ENCODE data around the gene EIF1AD. TPM values are rescaled to one million over a fixed set of nuclear protein-coding genes. Genes with fewer than 3 reads are reported as not detected.

Gene EIF1AD
- total and polyA plus RNA-seq, 2 of the 8 experiments (the other 6 are each of a cell fraction or from before 2014, with no cell fraction given), result 32.6 to 39.9 TPM

DNA sequence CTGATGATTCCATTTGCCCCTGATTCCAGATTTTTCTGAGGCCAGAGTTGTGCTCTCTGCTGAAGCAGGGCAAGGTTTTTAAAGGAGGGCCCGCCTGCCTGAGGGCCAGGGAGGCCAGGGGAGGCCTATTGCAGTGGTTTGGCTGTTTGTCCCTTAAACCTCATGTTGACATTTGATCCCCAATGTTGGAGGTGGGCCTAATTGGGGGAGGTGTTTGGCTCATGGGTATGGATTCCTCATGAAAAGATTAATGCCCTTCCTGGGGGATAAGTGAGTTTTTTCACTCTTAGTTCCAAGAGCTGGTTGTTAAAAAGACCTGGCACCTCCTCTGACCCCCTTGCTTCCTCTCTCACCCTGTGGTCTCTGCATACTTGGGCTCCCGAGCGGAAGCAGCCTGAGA, 37.8 kb upstream of the EIF1AD start:
- Histone ChIP-seq H3K4me1 (replicated peaks in 1 of 4; ENCODE audit: control insufficient read depth in 3 of 4, insufficient read depth in 4 of 4, low read length in 3 of 4) (peaks cover 0 to 1% (median under 1%) of the 10 kb centered on the region in 4 experiments; a peak in 2 of 7 replicates), H4K91ac (replicated peaks; ENCODE audit: insufficient read length, low read length) (no peak overlapping the region), H2BK15ac (ENCODE audit: low read length) (no peak overlapping the region), H3K14ac (ENCODE audit: insufficient read length) (no peak overlapping the region), H3K36me3 (ENCODE audit: control insufficient read depth in 2 of 4, insufficient read depth in 4 of 4, low read length in 3 of 4) (peaks cover 0 to 17% (median 8%) of the 10 kb centered on the region in 4 experiments; a peak in 5 of 8 replicates), H4K8ac (ENCODE audit: extremely low read depth, insufficient read depth, low read length) (no peak overlapping the region), H3K9ac (replicated peaks in 1 of 4; ENCODE audit: extremely low read depth in 1 of 4, low read depth in 3 of 4, low read length in 3 of 4) (no peak overlapping the region), H3K27ac (ENCODE audit: low read depth, low read length) (no peak overlapping the region), H2AFZ (ENCODE audit: low read length) (no peak overlapping the region), H3K4me2 (ENCODE audit: insufficient read depth in 1 of 2, low read depth in 2 of 2, low read length in 2 of 2) (no peak overlapping the region), H3K18ac (ENCODE audit: extremely low read depth, low read length) (no peak overlapping the region), H3K4ac (replicated peaks; ENCODE audit: insufficient read length, low read depth, low read length) (no peak overlapping the region), H3K56ac (replicated peaks; ENCODE audit: insufficient read length, low read depth, low read length) (no peak overlapping the region), H2BK12ac (ENCODE audit: low read depth, low read length) (no peak overlapping the region), H3K9me3 (ENCODE audit: insufficient read depth in 2 of 2, low read depth in 1 of 2, low read length in 1 of 2) (peaks cover 6 to 17% of the 10 kb centered on the region in 2 experiments), H2BK20ac (ENCODE audit: low read length) (no peak overlapping the region), H3K23ac (ENCODE audit: insufficient read length) (no peak overlapping the region), H3K4me3 (ENCODE audit: extremely low read depth in 1 of 4, insufficient read depth in 2 of 4, low read depth in 3 of 4, low read length in 4 of 4) (no peak overlapping the region), H2BK120ac (replicated peaks; ENCODE audit: low read depth, low read length) (no peak overlapping the region), H3K79me2 (ENCODE audit: control insufficient read depth in 1 of 2, insufficient read depth in 2 of 2, low read length in 2 of 2) (no peaks in the 10 kb centered on the region), H3K27me3 (replicated peaks in 1 of 4; ENCODE audit: control insufficient read depth in 3 of 4, extremely low read depth in 1 of 4, insufficient read depth in 3 of 4, low read length in 3 of 4) (no peaks in the 10 kb centered on the region), H4K20me1 (replicated peaks in 1 of 2; ENCODE audit: control insufficient read depth in 1 of 2, insufficient read depth in 2 of 2, low read length in 2 of 2) (no peaks in the 10 kb centered on the region), H3K79me1 (ENCODE audit: low read depth, low read length) (no peaks in the 10 kb centered on the region; the same call in 1 of the 2 replicates), H2AK5ac (ENCODE audit: low read depth, low read length) (no peak overlapping the region), H3K23me2 (ENCODE audit: low read depth, low read length) (0 out of 2 replicates have a peak, but pooled peaks cover under 1% of the 10 kb centered on the region), H2BK5ac (ENCODE audit: low read depth, low read length) (no peak overlapping the region), H4K5ac (ENCODE audit: insufficient read length, low read depth, low read length) (no peak overlapping the region)
- no peak for FAIRE-seq
- DNase-seq (ENCODE audit: low read depth in 1 of 2, low spot score in 2 of 2), result no peak
- CTCF ChIA-PET (ENCODE audit: partially characterized antibody), result interaction anchor here (1.4 to 3.6 kb wide), 3 partner anchors 17 to 31 kb away, joined by 3 to 14 read pairs (median 13); no protein-coding TSS in a partner anchor
- WGBS, 2 experiments (ENCODE audit: extremely low coverage in 1 of 2, insufficient coverage in 1 of 2, insufficient read length in 1 of 2, insufficient replicate concordance in 2 of 2, low coverage in 1 of 2, low lambda C conversion rate in 2 of 2, missing lambda C conversion rate in 1 of 2), result 84% methylated on average over 3 of the region's 3 CpGs; no CpG with 5 or more reads in 1 of the 2 experiments
- POLR2A ChIA-PET (ENCODE audit: partially characterized antibody), result interaction anchor here (0.6 kb wide), 1 partner anchor 214 kb away, joined by 3 read pairs; no protein-coding TSS in a partner anchor
- TF ChIP-seq KDM4A (IDR thresholded peaks at IDR 0.05; ENCODE audit: low read depth, low read length, severe bottlenecking) (no peak), RBBP5 (IDR thresholded peaks at IDR 0.05; ENCODE audit: borderline replicate concordance, low read depth, low read length) (no peak), YY1 (IDR thresholded peaks at IDR 0.05; ENCODE audit: low read depth, low read length) (no peak), RXRA (IDR thresholded peaks at IDR 0.05; ENCODE audit: insufficient read depth, low read depth, low read length) (no peak), TBP (IDR thresholded peaks at IDR 0.05; ENCODE audit: low read depth, low read length) (no peak), CEBPB (IDR thresholded peaks at IDR 0.05; ENCODE audit: low read depth, low read length) (no peak), KDM5A (IDR thresholded peaks at IDR 0.05; ENCODE audit: low read length) (no peak)

Data from H1 (cell line).